Amniotic stem cell (primary cell): ENCODE data around the gene GIGYF2.
A peak's percentile ranks its signal among the peaks of the same experiment; 100 is the strongest.

ENCODE experiments used
- DNase-seq: peaks from one replicate; lab custom pipeline; 2025; lab: John Stamatoyannopoulos, UW

The GIGYF2 gene

GRCh38 chr2:232761301-232761907 lies 64.3 kb downstream of the GIGYF2 start:
- DNase-seq: peak; percentile 12

DNA sequence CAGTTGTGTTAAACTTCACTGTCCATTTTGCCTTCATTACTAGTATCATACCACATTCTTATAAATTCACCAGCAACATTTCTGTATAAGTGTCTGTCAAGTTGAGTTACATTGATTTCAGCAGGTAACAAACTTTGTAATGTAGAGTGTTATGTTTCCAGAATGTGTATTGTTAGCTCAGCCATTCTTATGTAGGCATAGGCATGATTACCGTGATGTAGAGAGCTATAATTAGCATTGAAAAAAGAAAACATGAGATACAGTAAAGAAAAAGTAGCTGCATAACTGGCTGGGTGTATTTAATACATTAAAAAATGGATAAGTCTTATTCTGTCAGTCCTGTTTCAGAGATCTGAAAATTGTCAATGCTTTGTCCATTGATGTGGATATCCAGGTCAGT lies 70.7 kb downstream of the GIGYF2 start:
- DNase-seq: no peak

- DNase-seq: no peak
Observed at GRCh38 chr2:232770207-232770606, 73.1 kb downstream of the GIGYF2 start.

DNA sequence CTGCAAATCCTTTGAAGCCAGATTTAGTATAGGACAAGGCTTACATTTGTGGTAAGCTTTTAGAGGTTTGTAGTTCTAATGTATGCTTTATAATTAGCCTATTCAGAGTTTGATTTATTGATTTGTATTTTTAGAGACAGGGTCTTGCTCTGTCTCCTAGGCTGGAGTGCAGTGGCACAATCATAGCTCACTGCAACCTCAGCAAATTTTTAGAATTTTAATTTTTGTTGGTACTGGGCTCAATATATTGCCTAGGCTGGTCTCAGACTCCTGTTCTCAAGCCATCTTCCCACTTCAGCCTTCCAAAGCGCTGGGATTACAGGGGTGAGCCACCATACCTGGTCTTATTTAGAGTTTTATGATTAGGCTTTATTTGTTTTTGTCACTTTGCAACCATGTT lies 74.7 kb downstream of the GIGYF2 start:
- no peak for DNase-seq

- no peak for DNase-seq
Observed at GRCh38 chr2:232772531-232772930, 75.4 kb downstream of the GIGYF2 start.

- DNase-seq: no peak
Observed at GRCh38 chr2:232773815-232774214, 76.7 kb downstream of the GIGYF2 start.

- no peak for DNase-seq
Observed at GRCh38 chr2:232776435-232776834, 79.3 kb downstream of the GIGYF2 start, which contains the start of gene KCNJ13. TSS of gene KCNJ13 (minus strand) at chr2:232776565. CDS start at chr2:232771362, 5,203 bp downstream.

DNA sequence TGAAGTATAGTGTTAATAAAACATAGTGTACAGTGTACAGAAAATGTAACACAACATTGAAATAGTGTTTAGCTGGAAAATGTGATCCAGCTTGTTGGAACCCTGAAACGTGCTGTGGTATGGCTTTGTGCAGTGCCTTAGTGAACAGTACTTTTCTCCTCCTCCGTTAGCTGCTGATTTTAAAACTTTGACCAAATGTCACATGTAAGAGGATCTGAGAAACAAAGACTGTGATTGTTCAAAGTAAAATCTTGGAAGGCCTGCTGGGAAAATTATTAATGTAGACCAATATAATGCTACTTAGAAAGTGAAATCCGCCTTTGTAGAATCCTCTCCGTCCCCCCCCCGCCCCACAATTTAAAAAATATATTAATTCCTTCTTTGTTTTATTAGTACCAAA lies 80.1 kb downstream of the GIGYF2 start:
- DNase-seq: no peak

DNA sequence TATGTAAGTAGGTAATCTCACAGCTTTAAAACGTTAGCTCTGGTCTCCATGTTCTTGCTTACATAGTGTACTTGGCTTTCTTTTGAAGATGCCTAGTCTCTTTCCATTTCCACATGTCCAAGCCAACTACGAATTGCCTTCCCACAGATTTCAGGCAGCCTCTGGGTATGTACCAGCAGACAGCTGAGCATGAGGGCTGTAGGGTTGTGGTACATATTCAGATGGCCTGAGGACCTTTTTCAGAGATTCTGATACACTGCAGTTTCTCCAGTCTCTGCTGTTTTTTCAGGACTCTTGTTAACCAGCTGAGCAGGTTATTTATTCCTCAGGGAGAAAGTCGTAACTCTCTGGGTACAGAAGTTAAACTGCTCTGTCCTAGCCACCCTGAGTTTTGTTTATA lies 82.3 kb downstream of the GIGYF2 start:
- DNase-seq: no peak

DNA sequence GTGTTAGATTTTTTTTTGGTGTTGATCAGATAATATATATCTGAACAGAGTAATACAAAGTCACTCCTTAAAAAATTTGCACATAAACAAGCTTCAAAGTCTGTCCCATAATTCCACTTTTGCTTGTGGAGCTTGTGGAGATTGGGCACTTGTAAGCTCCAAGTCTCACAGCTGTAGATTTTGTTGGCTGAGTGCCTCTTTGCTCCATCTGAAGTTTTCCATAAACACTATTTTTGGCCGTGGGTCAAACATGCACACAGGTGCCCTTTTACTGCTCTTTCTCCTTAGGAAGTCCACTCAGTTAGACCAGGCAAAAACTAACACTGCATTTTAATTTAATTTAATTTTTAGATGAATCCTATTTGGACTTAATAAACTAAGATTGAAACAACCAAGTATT lies 82.8 kb downstream of the GIGYF2 start:
- no peak for DNase-seq

DNA sequence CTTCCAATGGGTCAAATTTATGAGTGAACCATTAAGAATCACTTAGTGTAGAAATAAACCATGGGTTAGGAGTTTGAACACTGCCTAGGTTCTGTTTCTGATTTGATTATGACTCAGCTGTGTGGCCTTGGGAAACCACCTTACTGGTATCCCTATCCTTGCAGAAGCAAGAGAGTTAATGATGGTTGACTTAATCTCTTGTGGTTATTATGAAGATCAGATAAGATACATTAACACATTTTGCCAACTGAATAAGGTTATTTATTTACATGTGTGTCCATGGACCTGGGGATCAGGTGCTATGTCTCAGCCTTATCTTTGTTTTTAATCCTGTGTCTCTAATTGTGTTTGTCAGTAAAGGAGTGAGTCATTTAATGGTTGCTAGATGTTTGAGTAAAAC lies 84.6 kb downstream of the GIGYF2 start:
- DNase-seq: no peak

DNA sequence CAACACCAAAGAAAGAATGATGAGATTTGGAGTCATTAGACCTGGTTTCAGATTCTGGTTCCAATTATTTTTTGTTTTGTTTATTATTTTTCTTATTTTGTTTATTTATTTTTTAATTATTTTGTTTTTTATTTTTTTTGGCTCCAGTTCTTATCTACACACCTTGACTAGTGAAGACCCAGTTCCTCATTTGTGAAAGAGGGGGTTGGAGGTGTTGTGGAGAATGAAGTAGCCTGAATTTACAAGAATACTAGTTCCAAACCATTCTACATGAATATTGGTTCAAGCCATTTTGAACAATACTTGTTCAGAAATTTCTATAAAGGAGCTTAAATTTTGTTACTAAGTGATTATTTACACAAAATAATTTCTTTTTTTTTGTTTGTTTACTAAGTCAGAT lies 86.1 kb downstream of the GIGYF2 start:
- DNase-seq: no peak

DNA sequence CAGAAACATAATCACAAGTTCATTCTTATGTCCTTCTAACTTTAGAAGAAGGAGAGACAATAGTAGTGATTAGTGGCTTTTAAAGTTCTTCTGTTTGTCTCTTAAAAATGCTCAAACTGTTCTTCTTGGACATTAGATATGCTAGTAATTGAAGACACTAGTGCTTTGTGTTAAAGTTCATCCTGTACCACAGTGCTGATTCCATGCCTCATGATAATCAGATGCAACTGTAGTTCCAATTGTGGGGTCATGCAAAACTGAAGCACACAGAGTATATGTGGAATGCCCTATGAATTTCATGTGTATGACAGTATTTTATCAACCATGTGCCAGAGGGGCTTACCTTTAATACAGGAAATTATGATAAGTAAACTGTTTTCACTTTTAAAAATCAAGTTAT lies 90.7 kb downstream of the GIGYF2 start:
- DNase-seq: no peak

DNA sequence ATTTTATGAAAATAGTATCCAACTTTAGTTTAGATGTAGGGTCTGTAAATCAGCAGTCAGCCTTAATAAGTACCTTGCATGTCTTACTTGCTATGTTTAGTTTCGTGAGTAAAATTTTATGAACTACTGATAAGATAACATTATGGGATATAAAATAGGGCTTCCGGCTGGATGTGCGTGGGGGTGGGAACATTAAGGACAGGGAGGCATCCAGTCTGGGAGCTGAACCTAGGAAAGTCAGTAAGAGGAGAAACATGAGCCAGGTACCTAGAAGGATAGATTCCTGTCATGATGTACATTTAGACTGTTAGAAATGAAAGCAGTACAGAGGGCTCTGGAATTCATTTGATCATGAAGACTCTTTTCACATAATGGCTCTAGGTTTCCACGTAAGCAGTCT lies 92.0 kb downstream of the GIGYF2 start:
- DNase-seq: no peak

DNA sequence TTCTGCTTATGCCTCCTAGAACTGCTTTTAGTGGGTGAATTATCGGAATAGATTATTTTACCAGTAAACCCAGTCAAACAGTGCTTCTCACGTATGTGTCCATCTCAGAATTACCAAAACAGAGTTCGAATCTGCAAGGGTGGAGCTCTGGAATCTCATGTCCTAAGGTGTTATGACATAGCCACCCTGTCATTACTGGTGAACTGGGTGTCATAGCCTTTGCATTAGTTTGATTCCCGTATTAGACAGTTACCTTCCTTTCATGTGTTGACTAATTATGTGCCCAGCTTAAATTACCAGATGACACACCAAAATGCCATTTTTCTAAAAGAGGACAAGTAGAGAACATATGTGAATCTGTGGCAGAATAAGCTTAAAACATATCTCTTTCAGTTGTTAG lies 94.4 kb downstream of the GIGYF2 start:
- DNase-seq: no peak

DNA sequence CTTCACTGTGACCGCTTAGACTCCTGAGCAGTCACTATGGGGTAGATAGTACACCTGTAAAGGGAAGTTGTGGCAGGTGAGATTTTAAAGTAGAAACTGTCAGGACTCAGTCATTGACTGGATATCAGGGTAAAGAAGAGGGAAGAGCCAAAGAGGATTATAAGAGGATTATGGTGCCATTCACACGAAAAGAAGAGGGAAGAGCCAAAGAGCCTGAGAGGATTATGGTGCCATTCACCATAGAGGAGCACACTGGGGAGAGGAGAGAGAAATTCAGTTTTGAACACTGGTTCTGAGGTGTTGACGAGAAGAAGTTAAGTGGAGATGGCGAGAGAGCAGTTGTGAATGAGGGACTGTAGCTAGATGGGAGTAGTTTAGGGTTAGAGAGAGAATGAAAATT lies 96.1 kb downstream of the GIGYF2 start:
- DNase-seq: no peak

GRCh38 chr2:232794981-232795380 lies 97.8 kb downstream of the GIGYF2 start:
- no peak for DNase-seq

DNA sequence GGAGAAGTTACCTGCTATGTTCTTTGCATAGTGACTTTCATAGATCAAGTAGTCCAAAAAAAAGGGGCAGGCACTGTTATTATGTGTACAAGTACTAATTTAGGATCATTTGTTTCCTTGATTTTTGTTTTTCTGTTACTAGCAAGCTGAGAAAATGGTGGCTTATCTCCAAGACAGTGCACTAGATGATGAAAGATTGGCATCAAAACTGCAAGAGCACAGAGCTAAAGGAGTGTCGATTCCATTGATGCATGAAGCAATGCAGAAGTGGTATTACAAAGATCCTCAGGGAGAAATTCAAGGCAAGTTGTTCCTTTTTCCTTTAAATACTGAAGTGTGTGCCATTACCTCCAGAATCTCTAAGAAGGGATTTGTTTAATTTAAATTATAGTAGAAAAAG lies 98.8 kb downstream of the GIGYF2 start:
- DNase-seq: no peak

DNA sequence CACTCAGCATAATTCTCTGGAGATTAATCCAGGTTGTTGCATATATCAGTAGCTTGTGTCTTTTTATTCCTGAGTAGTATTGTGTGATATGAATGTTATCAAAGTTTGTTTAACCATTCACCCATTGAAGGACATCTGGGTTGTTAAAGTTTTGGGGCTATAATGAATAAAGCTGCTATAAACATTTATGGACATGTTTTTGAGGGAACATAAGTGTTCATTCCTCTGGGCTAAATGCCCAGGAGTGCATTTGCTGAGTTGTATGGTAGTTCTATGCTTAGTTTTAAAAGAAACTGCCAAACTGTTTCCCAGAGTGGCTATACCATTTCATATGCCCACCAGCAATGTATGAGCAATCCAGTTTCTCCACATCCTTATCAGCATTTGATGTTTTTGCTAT lies 101.1 kb downstream of the GIGYF2 start:
- no peak for DNase-seq

DNA sequence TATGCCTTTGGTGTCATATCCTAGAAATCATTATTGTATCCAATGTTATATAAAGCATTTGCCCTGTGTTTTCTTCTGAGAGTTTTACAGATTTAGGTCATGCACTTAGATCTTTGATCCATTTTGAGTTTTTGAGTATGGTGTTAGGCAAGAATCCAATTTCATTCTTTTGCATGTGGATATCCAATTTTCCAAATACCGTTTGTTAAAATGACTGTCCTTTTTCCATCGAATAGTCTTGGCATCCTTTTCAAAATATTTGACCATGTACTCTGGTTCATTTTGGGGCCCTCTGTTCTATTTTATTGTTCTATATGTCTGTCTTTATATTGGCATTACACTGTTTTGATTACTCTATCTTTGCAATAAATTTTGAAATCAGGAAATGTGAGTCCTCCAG lies 103.0 kb downstream of the GIGYF2 start:
- DNase-seq: no peak

DNA sequence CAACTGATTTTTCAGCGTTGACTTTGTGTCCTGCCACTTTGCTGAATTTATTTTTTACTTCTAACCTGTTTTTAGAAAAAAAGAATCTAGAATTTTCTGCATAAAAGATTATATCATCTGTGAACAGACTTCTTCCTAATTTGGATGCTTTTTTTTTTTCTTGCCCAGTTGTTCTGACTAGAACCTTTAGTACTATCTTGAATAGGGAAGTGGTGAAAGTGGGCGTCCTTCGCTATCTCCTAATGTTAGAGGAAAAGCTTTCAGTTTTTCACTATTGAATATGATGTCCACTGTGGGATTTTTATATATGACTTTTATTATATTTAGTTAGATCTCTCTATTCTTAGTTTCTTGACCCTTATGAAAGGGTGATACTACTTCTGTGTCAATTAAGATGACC lies 105.0 kb downstream of the GIGYF2 start:
- no peak for DNase-seq

- DNase-seq: no peak
Observed at GRCh38 chr2:232809349-232810124, 112.4 kb downstream of the GIGYF2 start.

DNA sequence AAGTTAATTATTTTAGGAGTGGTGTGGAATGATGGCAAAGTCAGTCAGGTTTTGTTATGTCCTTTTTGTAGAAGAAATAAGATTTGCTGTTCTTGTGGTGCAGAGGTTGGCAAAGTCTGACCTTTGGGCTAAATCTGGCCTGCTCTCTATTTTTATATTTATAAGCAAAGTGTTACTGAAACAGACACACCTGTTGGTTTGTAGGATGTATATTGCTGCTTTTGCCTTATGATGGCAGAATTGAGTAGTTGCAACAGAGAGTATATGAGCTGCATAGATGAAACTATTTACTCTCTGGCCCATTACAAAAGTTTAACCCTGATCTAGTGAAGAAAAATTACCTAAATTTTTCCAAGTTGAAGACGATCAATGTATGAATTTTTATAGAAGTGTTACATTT lies 113.3 kb downstream of the GIGYF2 start:
- no peak for DNase-seq

DNA sequence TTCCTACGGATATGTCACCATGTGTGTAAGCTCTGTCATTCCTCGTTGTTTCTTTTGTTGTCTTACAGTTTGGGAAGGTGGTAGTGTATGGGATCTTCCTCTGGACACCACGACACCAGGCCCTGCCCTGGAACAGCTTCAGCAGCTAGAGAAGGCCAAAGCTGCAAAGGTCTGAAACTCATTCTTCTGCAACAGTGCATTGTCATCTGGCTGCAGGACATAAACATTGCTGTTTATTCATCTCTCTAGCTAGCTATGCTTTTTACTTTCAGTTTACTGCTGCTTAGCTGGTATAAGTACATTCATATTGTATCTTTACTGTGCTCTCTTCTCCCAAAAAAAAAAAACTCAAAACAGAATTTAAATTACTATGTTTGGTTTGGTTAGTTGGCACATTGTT lies 118.4 kb downstream of the GIGYF2 start:
- no peak for DNase-seq
